ENCODE data around the gene ZNF441. TPM values are rescaled to one million over a fixed set of nuclear protein-coding genes. Genes with fewer than 3 reads are reported as not detected.

ZNF441 gene
- total and polyA plus RNA-seq, 2 of the 13 experiments (the other 11 are each of a cell fraction or from before 2014, with no cell fraction given): 2.8 to 10.0 TPM

- no peak for TF ChIP-seq THAP8 (CRISPR knock-in tag; IDR thresholded peaks at IDR 0.05; ENCODE audit: borderline replicate concordance)
- no peak; the same call in 1 of the 2 replicates for TF ChIP-seq ZNF547 (CRISPR knock-in tag; IDR thresholded peaks at IDR 0.05)
- 0 out of 2 replicates have a peak, but pooled peaks have one; percentile 21 for TF ChIP-seq ZNF784 (CRISPR knock-in tag; IDR thresholded peaks at IDR 0.05; ENCODE audit: borderline replicate concordance)
- no peak for TF ChIP-seq RERE (CRISPR knock-in tag; IDR thresholded peaks at IDR 0.05; ENCODE audit: low read depth)
- no peak for TF ChIP-seq SMC3 (IDR thresholded peaks at IDR 0.05; ENCODE audit: low read length)
- TF ChIP-seq ZNF619 (CRISPR knock-in tag; IDR thresholded peaks at IDR 0.05): no peak
- peak; percentile 53; the same call in 1 of the 2 replicates for TF ChIP-seq ZGPAT (CRISPR knock-in tag; IDR thresholded peaks at IDR 0.05)
- no peak; the same call in 1 of the 2 replicates for TF ChIP-seq ZNF350 (CRISPR knock-in tag; IDR thresholded peaks at IDR 0.05; ENCODE audit: borderline replicate concordance, low read depth)
- TF ChIP-seq ZNF17 (CRISPR knock-in tag; IDR thresholded peaks at IDR 0.05): no peak
- TF ChIP-seq ZNF772 (CRISPR knock-in tag; IDR thresholded peaks at IDR 0.05): 0 out of 2 replicates have a peak, but pooled peaks have one; percentile 53
- TF ChIP-seq KDM5B (CRISPR knock-in tag; IDR thresholded peaks at IDR 0.05; ENCODE audit: borderline replicate concordance): no peak; the same call in 1 of the 2 replicates
- TF ChIP-seq CBX5 (CRISPR knock-in tag; IDR thresholded peaks at IDR 0.05; ENCODE audit: borderline replicate concordance): peak; percentile 52; the same call in 1 of the 2 replicates
- TF ChIP-seq SP4 (CRISPR knock-in tag; IDR thresholded peaks at IDR 0.05): no peak
- TF ChIP-seq MAFK (conservative IDR thresholded peaks at IDR 0.05 in 1 of 2, IDR thresholded peaks at IDR 0.05 in 1 of 2; ENCODE audit: low read length in 2 of 2): no peak
- no peak for TF ChIP-seq NFRKB (IDR thresholded peaks at IDR 0.05)
- TF ChIP-seq GPN1 (CRISPR knock-in tag; IDR thresholded peaks at IDR 0.05; ENCODE audit: borderline replicate concordance): no peak
- no peak for TF ChIP-seq ZNF678 (CRISPR knock-in tag; IDR thresholded peaks at IDR 0.05)
- TF ChIP-seq ZC3H4 (CRISPR knock-in tag; IDR thresholded peaks at IDR 0.05; ENCODE audit: borderline replicate concordance): no peak
- TF ChIP-seq DDIT3 (CRISPR knock-in tag; IDR thresholded peaks at IDR 0.05): no peak
- peak; percentile 38 for TF ChIP-seq ELF3 (CRISPR knock-in tag; IDR thresholded peaks at IDR 0.05)
These were observed 28.6 kb upstream of the ZNF441 start (continued) for GRCh38 chr19:11737964-11738745.

All from HepG2 (cell line).